Trophoblast cell (in vitro differentiated cells and primary cell): ENCODE results near the gene CRX.
"Not testable (repeated sequence)": the region's sequence is repeated elsewhere in the genome, so short reads cannot be mapped to it uniquely, and the experiment has no call there.

Experiments used
- DNase-seq, 2 donors: peaks; one replicate each; pipeline ENCODE4 v3.0.0-alpha.2; 2016
- H2AFZ ChIP-seq: 2 replicates; pipeline ENCODE4 v1.6.1; 2013; ENCODE audit warnings: low read length, moderate library complexity, mild to moderate bottlenecking; ENCODE audit not compliant: insufficient read depth, poor library complexity
- H2AK5ac ChIP-seq: 2 replicates; pipeline ENCODE4 v1.6.1; 2013; ENCODE audit warnings: mild to moderate bottlenecking, low read length
- H2BK120ac ChIP-seq: 2 replicates; pipeline ENCODE4 v1.6.1; 2013; ENCODE audit warnings: low read length, mild to moderate bottlenecking, moderate library complexity; ENCODE audit not compliant: insufficient read depth, poor library complexity
- H2BK12ac ChIP-seq: 2 replicates; pipeline ENCODE4 v1.6.1; 2013; ENCODE audit warnings: mild to moderate bottlenecking, low read length, moderate library complexity
- H2BK5ac ChIP-seq: 2 replicates; pipeline ENCODE4 v1.6.1; 2013; ENCODE audit warnings: low read length, low read depth, moderate library complexity, mild to moderate bottlenecking; ENCODE audit not compliant: poor library complexity
- H3K14ac ChIP-seq: 2 replicates; pipeline ENCODE4 v1.6.1; 2013; ENCODE audit warnings: mild to moderate bottlenecking, low read length
- H3K18ac ChIP-seq: 2 replicates; pipeline ENCODE4 v1.6.1; 2013; ENCODE audit warnings: mild to moderate bottlenecking, low read length
- H3K23ac ChIP-seq: 2 replicates; pipeline ENCODE4 v1.6.1; 2013; ENCODE audit warnings: low read length
- H3K27ac ChIP-seq: 2 replicates; pipeline ENCODE4 v1.5.1; 2013; ENCODE audit warnings: low read depth, mild to moderate bottlenecking, inconsistent platforms, low read length, moderate library complexity
- H3K27me3 ChIP-seq: 2 replicates; pipeline ENCODE4 v1.6.1; 2013; ENCODE audit warnings: inconsistent platforms, mild to moderate bottlenecking, low read length, moderate library complexity; ENCODE audit not compliant: insufficient read depth
- H3K36me3 ChIP-seq, 2 experiments: 1 replicate in 1 of 2; 2 replicates in 1 of 2; pipeline ENCODE4 v1.6.1; 2013; ENCODE audit warnings: low read length in 2 of 2, mild to moderate bottlenecking in 2 of 2, moderate library complexity in 1 of 2; ENCODE audit not compliant: insufficient read depth in 2 of 2, control insufficient read depth in 1 of 2
- H3K4ac ChIP-seq: 2 replicates; pipeline ENCODE4 v1.6.1; 2013; ENCODE audit warnings: low read depth, mild to moderate bottlenecking, low read length, moderate library complexity
- H3K4me1 ChIP-seq, 2 experiments: 1 replicate in 1 of 2; 2 replicates in 1 of 2; pipeline ENCODE4 v1.6.1; 2013; ENCODE audit warnings: low read length in 2 of 2, mild to moderate bottlenecking in 2 of 2, moderate library complexity in 1 of 2; ENCODE audit not compliant: insufficient read depth in 2 of 2, control insufficient read depth in 1 of 2
- H3K4me2 ChIP-seq: 2 replicates; pipeline ENCODE4 v1.6.1; 2013; ENCODE audit warnings: inconsistent platforms, mild to moderate bottlenecking, low read length, moderate library complexity
- H3K4me3 ChIP-seq: 2 replicates; pipeline ENCODE4 v1.5.1; 2013; ENCODE audit warnings: mild to moderate bottlenecking, low read depth, low read length, inconsistent platforms
- H3K79me1 ChIP-seq: one replicate; pipeline ENCODE4 v1.6.1; 2013; ENCODE audit warnings: low read length
- H3K79me2 ChIP-seq: 2 replicates; pipeline ENCODE4 v1.6.1; 2013; ENCODE audit warnings: low read length, mild to moderate bottlenecking; ENCODE audit not compliant: control insufficient read depth, insufficient read depth, poor library complexity
- H3K9ac ChIP-seq: 2 replicates; pipeline ENCODE4 v1.6.1; 2013; ENCODE audit warnings: mild to moderate bottlenecking, low read length
- H3K9me3 ChIP-seq: 2 replicates; pipeline ENCODE4 v1.6.1; 2013; ENCODE audit warnings: low read depth, mild to moderate bottlenecking, control low read depth, inconsistent platforms, low read length; ENCODE audit not compliant: insufficient read depth
- H4K12ac ChIP-seq: 2 replicates; pipeline ENCODE4 v1.6.1; 2013; ENCODE audit warnings: low read depth, mild to moderate bottlenecking, low read length, moderate library complexity
- H4K8ac ChIP-seq: 2 replicates; pipeline ENCODE4 v1.6.1; 2013; ENCODE audit warnings: low read depth, mild to moderate bottlenecking, low read length, moderate library complexity
- H4K91ac ChIP-seq: one replicate; pipeline ENCODE4 v1.6.1; 2013; ENCODE audit warnings: low read depth, mild to moderate bottlenecking, low read length, moderate library complexity
- WGBS: extraction: QIAGEN DNeasy Blood & Tissue Kit; methylation state at CpG from one replicate; pipeline ENCODE4 v1.1.7; 2013; ENCODE audit warnings: missing lambda C conversion rate; ENCODE audit not compliant: insufficient read length, insufficient coverage; ENCODE audit errors: extremely low coverage; 5-methylcytosine and 5-hydroxymethylcytosine counted together

The CRX gene

DNA sequence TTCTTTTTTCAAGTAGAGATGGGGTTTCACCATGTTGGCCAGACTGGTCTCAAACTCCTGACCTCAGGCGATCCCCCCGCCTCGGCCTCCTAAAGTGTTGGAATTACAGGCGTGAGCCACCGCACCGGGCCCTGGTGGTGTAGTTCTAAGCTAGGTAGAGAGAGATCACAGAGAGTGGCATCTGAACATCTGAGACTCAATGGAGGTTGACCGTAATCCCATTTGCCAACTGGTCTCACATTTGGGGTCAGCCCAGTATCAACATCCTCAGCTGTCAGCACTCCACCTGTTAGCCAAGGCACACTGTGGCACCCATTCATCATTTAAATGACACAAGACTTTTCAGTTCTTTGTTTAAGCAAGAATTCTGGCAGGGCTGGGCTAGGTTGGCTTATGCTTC lies 35.2 kb upstream of the CRX start:
- H3K9ac ChIP-seq: no peak overlapping the region
- H3K79me1 ChIP-seq: no peaks in the 10 kb centered on the region
- no peak overlapping the region for H4K91ac ChIP-seq
- H3K27ac ChIP-seq: no peak overlapping the region
- no peak overlapping the region for H3K23ac ChIP-seq
- H3K4me3 ChIP-seq: no peak overlapping the region
- peaks cover 33 to 45% of the 10 kb centered on the region in 2 experiments for H3K36me3 ChIP-seq
- no peak overlapping the region for H2AK5ac ChIP-seq
- no peaks in the 10 kb centered on the region for H3K4me1 ChIP-seq
- H3K27me3 ChIP-seq: no peaks in the 10 kb centered on the region
- H3K4me2 ChIP-seq: no peak overlapping the region
- no peak overlapping the region for H3K4ac ChIP-seq
- H2AFZ ChIP-seq: no peak overlapping the region
- H2BK12ac ChIP-seq: no peak overlapping the region
- H3K79me2 ChIP-seq: no peaks in the 10 kb centered on the region
- H4K8ac ChIP-seq: no peak overlapping the region
- no peak for DNase-seq
- H2BK5ac ChIP-seq: no peak overlapping the region
- no CpG with 5 or more reads among the region's 7 CpGs for whole genome bisulfite sequencing
- H3K14ac ChIP-seq: no peak overlapping the region
- no peak overlapping the region for H3K18ac ChIP-seq
- H4K12ac ChIP-seq: no peak overlapping the region
- no peak overlapping the region for H2BK120ac ChIP-seq
- no peaks in the 10 kb centered on the region for H3K9me3 ChIP-seq

DNA sequence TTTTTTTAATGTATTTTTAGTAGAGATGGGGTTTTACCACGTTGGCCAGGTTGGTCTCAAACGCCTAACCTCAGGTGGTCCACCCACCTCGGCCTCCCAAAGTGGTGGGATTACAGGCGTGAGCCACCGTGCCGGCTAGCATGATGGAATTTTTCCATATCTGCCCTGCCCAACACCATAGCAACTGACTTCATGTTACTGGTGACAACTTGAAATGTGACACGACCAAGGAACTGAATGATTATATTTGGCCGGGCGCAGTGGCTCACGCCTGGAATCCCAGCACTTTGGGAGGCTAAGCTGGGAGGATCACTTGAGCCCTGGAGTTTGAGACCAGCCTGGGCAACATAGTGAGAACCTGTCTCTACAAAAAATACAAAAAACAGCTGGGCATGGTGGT lies 34.4 kb upstream of the CRX start:
- H3K4me3 ChIP-seq: not testable (repeated sequence)
- no CpG with 5 or more reads among the region's 10 CpGs for WGBS

DNA sequence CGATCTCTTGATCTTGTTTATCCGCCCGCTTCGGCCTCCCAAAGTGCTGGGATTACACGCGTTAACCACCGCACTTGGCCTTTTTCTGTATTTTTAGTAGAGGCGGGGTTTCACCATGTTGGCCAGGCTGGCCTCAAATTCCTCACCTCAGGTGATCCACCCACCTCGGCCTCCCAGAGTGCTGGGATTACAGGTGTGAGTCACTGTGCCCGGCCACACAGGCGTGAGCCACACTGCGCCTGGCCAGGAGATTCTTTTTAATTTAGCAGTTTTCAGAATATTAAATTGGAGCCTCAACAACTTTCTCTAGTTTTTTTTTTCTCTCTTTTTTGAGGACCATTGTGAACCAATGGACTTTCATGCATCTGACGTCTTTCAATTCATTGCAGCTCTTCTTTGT lies 31.9 kb upstream of the CRX start:
- not testable (repeated sequence) for H3K79me2 ChIP-seq, H3K14ac ChIP-seq, H3K27ac ChIP-seq, H3K9ac ChIP-seq, H2AK5ac ChIP-seq, H3K4ac ChIP-seq, H2AFZ ChIP-seq, H4K91ac ChIP-seq, H3K18ac ChIP-seq, H3K27me3 ChIP-seq, H4K12ac ChIP-seq, H3K4me3 ChIP-seq, H3K4me2 ChIP-seq, H3K4me1 ChIP-seq, H2BK12ac ChIP-seq, H3K9me3 ChIP-seq, H3K79me1 ChIP-seq, H4K8ac ChIP-seq, H2BK120ac ChIP-seq, H2BK5ac ChIP-seq, H3K23ac ChIP-seq
- WGBS: no CpG with 5 or more reads among the region's 13 CpGs
- peaks cover 15 to 17% of the 10 kb centered on the region in 2 experiments for H3K36me3 ChIP-seq
- DNase-seq: peak; percentile 35 to 42

More for the DNA sequence above, 34.4 kb upstream of the CRX start:
- not testable (repeated sequence) for H3K4me2 ChIP-seq, DNase-seq, H3K4me1 ChIP-seq, H2BK12ac ChIP-seq, H3K14ac ChIP-seq, H3K27ac ChIP-seq, H4K12ac ChIP-seq, H3K18ac ChIP-seq, H3K9me3 ChIP-seq, H4K8ac ChIP-seq, H2AK5ac ChIP-seq, H3K27me3 ChIP-seq, H2BK120ac ChIP-seq, H3K4ac ChIP-seq, H2BK5ac ChIP-seq, H2AFZ ChIP-seq, H3K9ac ChIP-seq, H4K91ac ChIP-seq, H3K79me2 ChIP-seq, H3K79me1 ChIP-seq, H3K23ac ChIP-seq
- peaks cover 29 to 38% of the 10 kb centered on the region in 2 experiments for H3K36me3 ChIP-seq

DNA sequence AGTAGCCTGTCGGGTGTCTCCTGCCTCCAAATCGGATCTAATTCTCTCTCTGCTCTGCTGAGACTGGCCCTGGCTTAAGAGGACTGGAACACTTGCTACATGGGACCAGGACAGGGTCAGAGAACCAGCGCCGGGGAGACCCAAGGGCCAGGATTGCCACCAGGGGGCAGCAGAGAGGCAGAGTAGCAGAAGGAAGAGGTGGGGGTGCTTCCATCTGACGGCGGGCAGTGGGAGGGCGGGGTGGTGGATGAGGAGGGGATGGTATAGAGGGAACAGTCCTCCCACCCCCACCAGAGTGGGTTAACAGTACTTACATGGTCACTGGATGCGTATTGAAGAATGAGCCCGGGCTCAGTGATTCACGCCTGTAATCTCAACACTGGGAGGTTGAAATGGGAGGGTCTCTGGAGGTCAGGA lies 31.3 kb upstream of the CRX start:
- Histone ChIP-seq H2BK5ac (no peak overlapping the region), H4K12ac (no peak overlapping the region), H3K4me1 (no peaks in the 10 kb centered on the region), H3K4me2 (no peak overlapping the region), H3K9me3 (no peaks in the 10 kb centered on the region), H2AFZ (no peak overlapping the region), H4K91ac (no peak overlapping the region), H2BK12ac (no peak overlapping the region), H3K23ac (no peak overlapping the region), H3K4me3 (no peak overlapping the region), H3K36me3 (peaks cover 9 to 12% of the 10 kb centered on the region in 2 experiments), H3K27me3 (no peaks in the 10 kb centered on the region), H3K4ac (no peak overlapping the region), H3K9ac (no peak overlapping the region), H3K27ac (no peak overlapping the region), H3K79me1 (no peaks in the 10 kb centered on the region), H2BK120ac (no peak overlapping the region), H3K79me2 (no peaks in the 10 kb centered on the region), H2AK5ac (no peak overlapping the region), H4K8ac (no peak overlapping the region), H3K18ac (no peak overlapping the region), H3K14ac (no peak overlapping the region)
- DNase-seq: peak; percentile 66 to 79
- WGBS: no CpG with 5 or more reads among the region's 10 CpGs
